BE2C (cell line): ENCODE data around the gene SERPIND1.
"Not testable (repeated sequence)": the region's sequence is repeated elsewhere in the genome, so short reads cannot be mapped to it uniquely, and the experiment has no call there.

ENCODE experiments used
- DNase-seq: peaks from one replicate; pipeline ENCODE4 v3.0.0-alpha.2; 2020
- H3K27me3 ChIP-seq: fragments of 250-450 bp; sonication (Bioruptor Pico); 2 replicates; pipeline ENCODE4 v1.5.1; 2020; ENCODE audit warnings: mild to moderate bottlenecking
- H3K36me3 ChIP-seq: fragments of 250-450 bp; sonication (Bioruptor Pico); 2 replicates; pipeline ENCODE4 v1.5.1; 2020; ENCODE audit warnings: mild to moderate bottlenecking
- H3K4me1 ChIP-seq: fragments of 250-450 bp; sonication (Bioruptor Pico); 2 replicates; pipeline ENCODE4 v1.5.1; 2020
- H3K4me3 ChIP-seq: 2 replicates; pipeline ENCODE4 v1.5.1; 2011; ENCODE audit warnings: low read depth, low read length
- H3K9me3 ChIP-seq: fragments of 250-450 bp; sonication (Bioruptor Pico); 2 replicates; pipeline ENCODE4 v1.5.1; 2020
- TF ChIP-seq, protein P1 (sequence below): IDR thresholded peaks from 2 replicates; pipeline ENCODE4 v1.5.1; 2012; ENCODE audit warnings: mild to moderate bottlenecking, low read depth, low read length

Gene SERPIND1

DNA sequence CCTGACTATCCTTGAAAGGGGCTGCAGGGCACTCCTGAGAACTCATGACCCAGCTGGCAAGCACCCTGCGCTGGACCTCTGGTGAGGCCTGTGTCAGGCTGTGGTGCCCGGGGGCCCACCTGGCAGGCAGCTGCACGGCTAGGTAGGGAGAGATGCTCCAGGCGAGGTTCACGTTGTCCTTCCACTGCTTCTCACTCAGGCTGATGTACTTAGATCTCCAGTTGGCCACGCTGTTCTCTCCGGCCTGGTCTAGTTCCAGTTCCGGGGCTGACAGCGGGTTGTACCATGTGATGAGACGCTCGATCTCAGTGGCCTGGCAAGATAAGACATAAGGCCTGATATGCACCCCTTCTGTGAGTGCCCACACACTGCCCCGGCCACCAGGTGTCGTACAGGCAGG lies 44.7 kb upstream of the SERPIND1 start:
- Histone ChIP-seq H3K27me3 (no peaks in the 10 kb centered on the region), H3K4me3 (no peak overlapping the region), H3K4me1 (no peaks in the 10 kb centered on the region), H3K36me3 (peaks cover 44% of the 10 kb centered on the region), H3K9me3 (no peaks in the 10 kb centered on the region)
- DNase-seq = no peak
- TF ChIP-seq, protein P1, sequence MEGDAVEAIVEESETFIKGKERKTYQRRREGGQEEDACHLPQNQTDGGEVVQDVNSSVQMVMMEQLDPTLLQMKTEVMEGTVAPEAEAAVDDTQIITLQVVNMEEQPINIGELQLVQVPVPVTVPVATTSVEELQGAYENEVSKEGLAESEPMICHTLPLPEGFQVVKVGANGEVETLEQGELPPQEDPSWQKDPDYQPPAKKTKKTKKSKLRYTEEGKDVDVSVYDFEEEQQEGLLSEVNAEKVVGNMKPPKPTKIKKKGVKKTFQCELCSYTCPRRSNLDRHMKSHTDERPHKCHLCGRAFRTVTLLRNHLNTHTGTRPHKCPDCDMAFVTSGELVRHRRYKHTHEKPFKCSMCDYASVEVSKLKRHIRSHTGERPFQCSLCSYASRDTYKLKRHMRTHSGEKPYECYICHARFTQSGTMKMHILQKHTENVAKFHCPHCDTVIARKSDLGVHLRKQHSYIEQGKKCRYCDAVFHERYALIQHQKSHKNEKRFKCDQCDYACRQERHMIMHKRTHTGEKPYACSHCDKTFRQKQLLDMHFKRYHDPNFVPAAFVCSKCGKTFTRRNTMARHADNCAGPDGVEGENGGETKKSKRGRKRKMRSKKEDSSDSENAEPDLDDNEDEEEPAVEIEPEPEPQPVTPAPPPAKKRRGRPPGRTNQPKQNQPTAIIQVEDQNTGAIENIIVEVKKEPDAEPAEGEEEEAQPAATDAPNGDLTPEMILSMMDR = no peak

DNA sequence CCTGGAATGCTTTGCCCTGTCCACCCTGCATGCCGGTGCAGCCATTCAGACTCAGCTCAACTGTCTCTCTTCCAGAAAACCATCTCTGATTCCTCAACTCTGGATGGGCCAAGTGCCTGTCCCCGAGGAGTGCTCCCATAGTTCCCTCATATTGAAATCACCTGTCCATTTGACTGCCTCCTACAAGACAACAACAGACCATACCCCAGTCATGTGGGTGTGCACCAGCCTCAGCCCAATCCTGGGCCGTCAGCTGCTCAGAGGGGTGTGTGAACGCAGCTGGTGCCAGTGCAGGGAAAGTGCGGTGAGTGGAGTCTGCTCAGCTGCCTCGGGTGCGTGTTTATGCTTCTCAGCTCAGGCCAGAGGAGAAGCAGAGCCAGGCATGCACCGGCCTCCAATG lies 41.5 kb upstream of the SERPIND1 start:
- H3K9me3 ChIP-seq, DNase-seq, H3K27me3 ChIP-seq, H3K4me3 ChIP-seq, H3K4me1 ChIP-seq: not testable (repeated sequence)
- H3K36me3 ChIP-seq = peaks cover 25% of the 10 kb centered on the region

DNA sequence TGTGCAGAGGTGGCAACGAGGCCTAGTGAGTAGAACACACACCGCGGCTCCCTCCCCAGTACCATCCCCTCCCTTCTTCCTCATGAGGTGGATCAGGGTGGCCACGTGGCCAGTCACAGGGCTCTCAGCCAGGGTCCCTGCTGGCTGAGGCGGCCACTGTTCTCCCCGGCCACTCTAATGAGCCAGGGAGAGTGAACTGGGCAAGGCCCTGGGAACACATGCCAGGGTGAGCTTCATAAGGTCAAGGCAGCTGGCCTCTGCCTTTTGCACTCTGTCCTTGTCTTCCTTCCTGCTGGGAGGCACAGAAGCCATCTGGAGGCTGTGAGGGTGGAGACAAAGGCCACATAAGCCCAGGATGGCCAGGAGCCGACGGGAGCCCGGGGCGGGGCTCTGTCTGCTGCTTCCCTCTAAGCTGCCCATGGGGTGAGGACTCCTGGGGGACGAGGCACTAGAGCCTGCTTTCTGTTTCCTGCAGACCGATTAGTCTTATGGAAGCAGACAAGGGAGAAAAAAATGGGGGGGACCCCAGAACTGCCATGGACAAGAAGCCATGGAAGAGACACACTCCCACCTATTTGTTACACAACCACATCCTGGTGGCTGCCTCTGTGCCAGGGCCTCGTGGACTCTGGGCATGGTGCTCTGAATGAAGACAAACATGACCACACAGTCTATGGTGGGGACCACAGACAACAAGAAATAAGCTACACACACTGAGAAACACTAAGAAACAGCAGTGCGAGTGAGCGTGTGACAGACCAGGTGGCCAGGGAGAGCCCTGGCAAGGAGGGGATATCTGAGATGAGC lies 38.4 kb upstream of the SERPIND1 start:
- H3K4me3 ChIP-seq, DNase-seq, H3K27me3 ChIP-seq: not testable (repeated sequence)

DNA sequence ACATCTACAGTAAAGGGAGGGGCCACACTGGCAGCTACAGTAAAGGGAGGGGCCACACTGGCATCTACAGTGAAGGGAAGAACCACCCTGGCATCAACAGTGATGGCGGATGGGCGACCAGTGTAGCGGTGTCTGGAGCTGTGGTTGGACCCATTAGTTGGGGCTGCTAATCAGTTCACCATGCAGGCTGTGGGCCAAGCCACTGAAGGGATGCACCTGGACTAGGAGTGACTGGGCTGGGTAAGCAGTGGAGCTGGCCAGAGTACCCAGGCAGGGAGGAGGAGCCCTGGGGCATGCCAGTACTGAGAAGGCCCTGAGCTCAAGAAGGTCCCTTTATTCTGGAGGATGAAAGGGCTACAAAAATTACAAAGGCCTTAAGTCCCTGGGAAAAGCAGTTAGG lies 37.0 kb upstream of the SERPIND1 start:
- not testable (repeated sequence) for H3K4me1 ChIP-seq, DNase-seq, H3K9me3 ChIP-seq, H3K4me3 ChIP-seq, H3K27me3 ChIP-seq
- H3K36me3 ChIP-seq = peaks cover 23% of the 10 kb centered on the region

More for the DNA sequence above, 38.4 kb upstream of the SERPIND1 start:
- not testable (repeated sequence) for H3K4me1 ChIP-seq, H3K9me3 ChIP-seq
- peaks cover 15% of the 10 kb centered on the region for H3K36me3 ChIP-seq

DNA sequence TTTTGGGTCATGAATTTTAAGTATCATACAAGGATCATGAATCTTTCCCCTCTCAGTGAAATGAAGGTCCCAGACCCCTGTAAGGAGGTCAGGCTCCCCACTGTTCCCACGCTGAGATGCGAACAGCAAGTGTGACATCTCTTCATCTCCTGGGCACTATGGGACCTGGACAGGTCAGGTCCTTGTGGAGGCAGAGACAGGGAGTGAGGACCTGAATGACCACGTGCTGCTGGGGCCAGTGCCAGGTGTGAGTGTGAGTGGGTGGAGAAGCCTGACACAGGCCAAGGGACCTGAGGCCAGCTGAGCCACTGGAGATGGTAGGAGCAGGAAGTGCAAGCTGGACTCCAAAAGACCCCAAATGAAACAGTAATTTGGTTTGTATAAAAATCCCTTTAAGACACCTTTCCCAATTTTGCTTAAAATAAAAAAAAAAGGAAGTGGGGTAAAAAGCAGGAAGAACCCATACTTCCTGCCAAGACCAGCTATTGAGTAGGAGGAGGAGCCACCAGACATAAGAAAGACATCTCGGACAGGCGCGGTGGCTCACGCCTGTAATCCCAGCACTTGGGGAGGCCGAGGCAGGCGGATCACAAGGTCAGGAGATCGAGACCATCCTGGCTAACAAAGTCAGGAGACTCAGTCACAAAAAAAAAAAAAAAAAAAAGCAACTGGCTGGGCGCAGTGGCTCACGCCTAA lies 35.4 kb upstream of the SERPIND1 start:
- peaks cover 30% of the 10 kb centered on the region for H3K36me3 ChIP-seq
- no peak for DNase-seq
- TF ChIP-seq, protein P1 = no peak
- no peak overlapping the region for H3K4me3 ChIP-seq
- no peaks in the 10 kb centered on the region for H3K9me3 ChIP-seq
- H3K27me3 ChIP-seq = no peaks in the 10 kb centered on the region
- H3K4me1 ChIP-seq = peaks cover 4% of the 10 kb centered on the region

DNA sequence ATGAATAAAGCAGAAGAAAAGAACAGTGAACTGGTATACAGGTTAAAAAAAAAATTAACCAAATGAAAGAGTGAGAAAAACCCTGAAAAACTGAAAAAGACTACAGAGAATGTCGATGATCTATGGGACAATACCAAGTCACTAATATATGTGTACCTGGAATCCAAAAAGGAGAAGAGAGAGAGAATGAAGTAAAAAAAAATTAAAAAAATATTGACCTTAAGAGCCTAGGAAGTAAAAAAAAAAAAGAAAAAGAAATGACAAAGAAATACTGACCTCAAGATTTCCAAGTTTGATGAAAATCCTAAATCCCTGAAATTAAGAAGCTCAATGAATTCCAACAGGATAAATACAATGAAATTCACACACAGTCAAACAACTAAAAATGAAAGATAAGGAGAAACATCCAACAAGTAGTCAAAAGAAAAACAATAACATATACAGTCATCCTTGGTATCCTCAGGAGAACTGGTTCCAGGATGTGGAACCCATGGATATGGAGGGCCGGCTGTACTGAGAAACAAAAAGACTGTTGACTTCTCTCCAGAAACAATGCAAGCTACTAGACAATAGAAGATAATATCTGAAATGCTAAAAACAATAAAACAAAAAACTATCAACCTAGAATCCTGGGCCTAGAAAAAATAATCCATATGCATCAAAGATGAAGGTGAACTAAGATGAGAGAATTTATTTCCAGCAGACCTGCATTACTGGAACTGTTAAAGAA lies 33.5 kb upstream of the SERPIND1 start:
- Histone ChIP-seq H3K27me3 (no peaks in the 10 kb centered on the region), H3K36me3 (peaks cover 40% of the 10 kb centered on the region), H3K9me3 (no peaks in the 10 kb centered on the region), H3K4me3 (no peak overlapping the region), H3K4me1 (peaks cover 4% of the 10 kb centered on the region)
- TF ChIP-seq, protein P1 = no peak
- DNase-seq = no peak

DNA sequence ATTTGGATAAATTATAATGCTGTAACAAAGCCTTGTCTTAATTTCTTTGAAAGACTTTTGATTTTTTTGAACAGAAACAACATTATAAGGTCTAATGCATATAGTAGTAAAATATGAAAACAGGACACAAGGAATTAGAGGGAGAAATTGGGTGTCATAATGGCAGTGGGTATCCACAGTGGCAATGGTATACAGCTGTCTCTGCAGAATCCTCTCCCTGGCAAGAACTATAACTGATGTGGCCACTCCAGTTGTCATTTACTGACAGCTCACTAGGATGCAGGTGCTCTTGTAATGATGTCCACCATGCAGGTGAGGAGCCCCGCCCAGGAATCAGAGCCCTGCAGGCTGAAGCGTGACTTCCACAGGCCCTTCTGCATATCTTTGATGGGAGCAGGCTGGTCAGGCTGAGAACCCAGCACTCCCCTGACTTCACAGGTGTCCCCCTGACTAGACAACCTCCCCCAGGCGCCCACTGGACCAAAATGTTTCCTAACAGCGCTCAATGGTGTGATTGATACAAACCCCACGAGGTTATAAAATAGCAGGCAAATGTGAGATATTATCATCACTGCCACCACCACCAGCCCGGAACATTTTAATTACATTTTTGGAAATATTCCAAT lies 32.8 kb upstream of the SERPIND1 start:
- H3K27me3 ChIP-seq = no peaks in the 10 kb centered on the region
- H3K4me3 ChIP-seq = no peak overlapping the region
- peaks cover 4% of the 10 kb centered on the region for H3K4me1 ChIP-seq
- no peak for DNase-seq
- peaks cover 43% of the 10 kb centered on the region for H3K36me3 ChIP-seq
- TF ChIP-seq, protein P1 = no peak
- no peaks in the 10 kb centered on the region for H3K9me3 ChIP-seq
